ENCODE results near the gene PPP1R7. TPM values are rescaled to one million over a fixed set of nuclear protein-coding genes. Genes with fewer than 3 reads are reported as not detected.

PPP1R7 gene
- total RNA-seq, 1 donor from 2014 or later: 55.5 TPM

DNA sequence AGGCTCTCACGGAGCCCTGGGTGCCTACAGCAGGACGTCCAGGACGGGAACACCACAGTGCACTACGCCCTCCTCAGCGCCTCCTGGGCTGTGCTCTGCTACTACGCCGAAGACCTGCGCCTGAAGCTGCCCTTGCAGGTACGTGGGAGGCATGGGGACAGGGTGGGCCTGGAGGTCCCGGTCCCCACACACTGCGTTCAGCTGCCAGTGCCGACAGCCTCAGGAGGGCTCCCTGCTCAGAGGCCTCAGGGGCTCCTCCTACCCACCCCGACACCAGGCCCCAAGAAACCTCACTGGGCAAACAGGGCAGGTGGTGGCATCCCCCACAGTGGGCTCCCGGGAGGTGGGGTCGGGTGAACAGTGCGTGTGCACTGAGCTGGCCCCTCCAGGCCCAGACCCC, 49.0 kb downstream of the PPP1R7 start:
- DNase-seq (ENCODE audit: extremely low spot score, unreplicated experiment): no peak
- H3K36me3 Mint-ChIP-seq (ENCODE audit: unreplicated experiment): no peaks in the 10 kb centered on the region
- no peaks in the 10 kb centered on the region for H3K27me3 Mint-ChIP-seq (ENCODE audit: unreplicated experiment)
- no peaks in the 10 kb centered on the region for H3K9me3 Mint-ChIP-seq (ENCODE audit: unreplicated experiment)
- H3K27ac Mint-ChIP-seq (ENCODE audit: unreplicated experiment): no peak overlapping the region
- TF ChIP-seq, protein P1, sequence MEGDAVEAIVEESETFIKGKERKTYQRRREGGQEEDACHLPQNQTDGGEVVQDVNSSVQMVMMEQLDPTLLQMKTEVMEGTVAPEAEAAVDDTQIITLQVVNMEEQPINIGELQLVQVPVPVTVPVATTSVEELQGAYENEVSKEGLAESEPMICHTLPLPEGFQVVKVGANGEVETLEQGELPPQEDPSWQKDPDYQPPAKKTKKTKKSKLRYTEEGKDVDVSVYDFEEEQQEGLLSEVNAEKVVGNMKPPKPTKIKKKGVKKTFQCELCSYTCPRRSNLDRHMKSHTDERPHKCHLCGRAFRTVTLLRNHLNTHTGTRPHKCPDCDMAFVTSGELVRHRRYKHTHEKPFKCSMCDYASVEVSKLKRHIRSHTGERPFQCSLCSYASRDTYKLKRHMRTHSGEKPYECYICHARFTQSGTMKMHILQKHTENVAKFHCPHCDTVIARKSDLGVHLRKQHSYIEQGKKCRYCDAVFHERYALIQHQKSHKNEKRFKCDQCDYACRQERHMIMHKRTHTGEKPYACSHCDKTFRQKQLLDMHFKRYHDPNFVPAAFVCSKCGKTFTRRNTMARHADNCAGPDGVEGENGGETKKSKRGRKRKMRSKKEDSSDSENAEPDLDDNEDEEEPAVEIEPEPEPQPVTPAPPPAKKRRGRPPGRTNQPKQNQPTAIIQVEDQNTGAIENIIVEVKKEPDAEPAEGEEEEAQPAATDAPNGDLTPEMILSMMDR (IDR thresholded peaks at IDR 0.05): no peak
- H3K4me1 Mint-ChIP-seq (ENCODE audit: unreplicated experiment): no peaks in the 10 kb centered on the region
- H3K4me3 Mint-ChIP-seq (ENCODE audit: unreplicated experiment): no peak overlapping the region

DNA sequence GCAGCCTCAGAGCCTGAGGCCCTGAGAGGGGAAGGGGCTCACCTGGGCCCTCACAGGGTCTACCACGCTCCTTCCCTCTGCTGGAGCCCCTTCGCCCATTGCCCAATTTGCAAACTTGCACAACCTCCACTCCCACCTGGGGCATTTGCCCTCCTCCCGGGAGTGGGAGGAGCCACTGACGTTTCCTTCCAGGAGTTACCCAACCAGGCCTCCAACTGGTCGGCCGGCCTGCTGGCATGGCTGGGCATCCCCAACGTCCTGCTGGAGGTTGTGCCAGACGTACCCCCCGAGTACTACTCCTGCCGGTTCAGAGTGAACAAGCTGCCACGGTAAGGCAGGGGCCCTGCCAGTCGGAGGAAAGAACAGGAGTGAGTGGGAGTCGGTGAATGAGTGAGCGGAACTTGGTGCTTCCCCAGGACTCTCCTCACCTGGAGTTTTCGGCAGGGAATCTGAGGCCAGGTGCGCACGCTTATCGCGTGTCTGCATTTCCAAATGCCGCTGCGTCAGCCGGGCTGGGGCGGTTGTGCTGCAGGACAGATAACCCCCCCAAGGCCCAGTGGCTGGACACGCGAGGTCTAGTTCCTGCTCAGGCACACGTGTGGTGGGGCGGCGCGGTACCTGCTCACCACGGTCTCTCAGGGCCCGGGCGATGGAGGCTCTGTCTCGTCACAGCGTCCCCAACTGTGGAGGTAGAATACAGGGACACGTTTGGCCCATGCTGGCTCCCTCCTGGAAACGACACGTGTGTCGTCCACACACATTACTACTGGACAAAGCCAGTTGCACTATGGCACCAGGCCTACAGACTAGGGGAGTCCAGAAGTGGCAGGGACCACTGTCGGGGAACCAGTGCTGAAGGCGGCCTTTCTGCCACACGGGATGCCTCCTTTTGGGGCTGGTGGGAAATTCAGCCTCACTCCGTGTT, 49.9 kb downstream of the PPP1R7 start:
- no peak for DNase-seq (ENCODE audit: extremely low spot score, unreplicated experiment)
- Mint-ChIP-seq H3K4me1 (ENCODE audit: unreplicated experiment) (no peaks in the 10 kb centered on the region), H3K36me3 (ENCODE audit: unreplicated experiment) (no peaks in the 10 kb centered on the region), H3K27ac (ENCODE audit: unreplicated experiment) (no peak overlapping the region), H3K4me3 (ENCODE audit: unreplicated experiment) (no peak overlapping the region), H3K9me3 (ENCODE audit: unreplicated experiment) (no peaks in the 10 kb centered on the region), H3K27me3 (ENCODE audit: unreplicated experiment) (no peaks in the 10 kb centered on the region)
- TF ChIP-seq, protein P1 (IDR thresholded peaks at IDR 0.05): no peak

DNA sequence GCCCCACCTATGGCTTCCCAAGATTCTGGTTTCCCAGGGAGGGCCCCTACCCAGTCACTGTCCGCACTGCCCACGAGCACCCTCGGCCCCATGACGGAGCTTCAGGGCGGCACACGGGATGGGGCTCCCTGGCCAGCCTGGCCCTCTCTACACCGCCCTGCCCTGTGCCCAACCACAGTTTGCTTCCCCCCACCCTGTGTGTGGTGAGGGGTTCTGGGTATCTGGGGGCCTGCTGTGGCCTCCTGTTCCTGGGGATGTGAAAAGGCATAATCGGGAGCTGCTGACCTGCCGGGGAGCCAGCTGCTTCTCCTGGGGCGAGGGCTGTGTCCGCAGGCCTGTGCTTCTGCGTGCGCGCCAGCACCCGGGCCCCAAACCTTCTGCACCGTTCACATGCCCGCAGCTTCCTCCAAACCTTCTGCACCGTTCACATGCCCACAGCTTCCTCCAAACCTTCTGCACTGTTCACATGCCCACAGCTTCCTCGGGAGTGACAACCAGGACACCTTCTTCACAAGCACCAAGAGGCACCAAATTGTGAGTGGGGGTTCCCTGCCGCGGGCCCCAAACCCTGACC, 50.6 kb downstream of the PPP1R7 start:
- no peaks in the 10 kb centered on the region for H3K9me3 Mint-ChIP-seq (ENCODE audit: unreplicated experiment)
- no peaks in the 10 kb centered on the region for H3K4me1 Mint-ChIP-seq (ENCODE audit: unreplicated experiment)
- DNase-seq (ENCODE audit: extremely low spot score, unreplicated experiment): no peak
- no peak overlapping the region for H3K4me3 Mint-ChIP-seq (ENCODE audit: unreplicated experiment)
- H3K36me3 Mint-ChIP-seq (ENCODE audit: unreplicated experiment): no peaks in the 10 kb centered on the region
- H3K27ac Mint-ChIP-seq (ENCODE audit: unreplicated experiment): no peak overlapping the region
- TF ChIP-seq, protein P1 (IDR thresholded peaks at IDR 0.05): no peak
- no peaks in the 10 kb centered on the region for H3K27me3 Mint-ChIP-seq (ENCODE audit: unreplicated experiment)

DNA sequence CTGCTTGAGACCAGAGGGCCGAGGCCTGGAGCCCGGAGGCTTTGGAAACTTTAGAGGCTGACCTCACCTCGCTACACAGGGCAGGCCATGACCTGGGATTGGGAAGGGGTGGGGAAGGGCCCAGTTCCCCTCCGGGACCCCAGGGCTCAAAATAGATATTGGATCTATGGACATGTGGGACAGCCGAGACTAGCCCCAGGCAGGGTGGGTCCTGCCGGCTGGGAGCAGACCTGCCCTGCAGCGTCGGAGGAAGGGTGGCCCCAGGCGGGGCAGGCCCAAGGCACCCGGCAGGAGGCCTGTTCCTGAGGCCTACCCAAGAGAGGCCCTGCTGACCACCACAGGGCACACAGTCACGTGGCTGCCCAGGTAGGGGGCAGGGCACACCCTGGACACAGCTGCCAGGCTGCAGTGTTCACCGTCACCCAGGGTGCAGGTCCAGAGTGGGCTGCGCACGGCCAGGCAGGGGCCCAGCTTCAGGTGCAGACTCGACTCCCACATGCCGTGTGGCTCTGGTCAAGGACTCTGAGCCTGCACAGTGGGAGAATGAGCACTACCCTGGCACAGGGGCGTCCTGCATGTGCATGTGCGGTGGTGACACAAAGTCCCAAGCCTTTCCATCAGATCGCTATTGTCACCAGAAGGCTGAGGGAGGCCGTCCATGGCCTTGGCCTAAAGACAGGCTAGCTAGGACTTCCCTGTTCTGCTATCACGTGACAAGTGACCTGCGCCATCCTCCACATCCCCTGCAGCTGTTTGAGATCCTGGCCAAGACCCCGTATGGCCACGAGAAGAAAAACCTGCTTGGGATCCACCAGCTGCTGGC, 51.4 kb downstream of the PPP1R7 start:
- Mint-ChIP-seq H3K4me1 (ENCODE audit: unreplicated experiment) (no peaks in the 10 kb centered on the region), H3K9me3 (ENCODE audit: unreplicated experiment) (no peaks in the 10 kb centered on the region), H3K36me3 (ENCODE audit: unreplicated experiment) (no peaks in the 10 kb centered on the region), H3K27ac (ENCODE audit: unreplicated experiment) (no peak overlapping the region), H3K4me3 (ENCODE audit: unreplicated experiment) (no peak overlapping the region), H3K27me3 (ENCODE audit: unreplicated experiment) (no peaks in the 10 kb centered on the region)
- TF ChIP-seq, protein P1 (IDR thresholded peaks at IDR 0.05): no peak
- DNase-seq (ENCODE audit: extremely low spot score, unreplicated experiment): no peak

DNA sequence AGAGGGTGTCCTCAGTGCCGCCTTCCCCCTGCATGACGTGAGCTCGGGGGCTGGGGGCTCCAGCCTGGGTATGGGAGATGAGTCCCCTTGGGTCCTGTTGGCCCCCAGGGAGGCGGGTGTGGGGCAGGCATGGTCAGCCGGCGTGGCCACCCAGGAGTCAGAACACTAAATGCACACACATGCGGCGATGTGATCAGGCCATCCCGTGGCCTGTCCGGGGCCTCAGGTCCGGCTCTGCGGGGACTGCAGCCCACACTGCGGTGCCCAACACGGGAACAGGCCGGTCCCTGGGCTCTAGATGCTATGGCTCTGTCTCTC, 52.0 kb downstream of the PPP1R7 start:
- TF ChIP-seq, protein P1 (IDR thresholded peaks at IDR 0.05): no peak
- H3K27me3 Mint-ChIP-seq (ENCODE audit: unreplicated experiment): no peaks in the 10 kb centered on the region
- H3K4me3 Mint-ChIP-seq (ENCODE audit: unreplicated experiment): no peak overlapping the region
- no peaks in the 10 kb centered on the region for H3K36me3 Mint-ChIP-seq (ENCODE audit: unreplicated experiment)
- H3K9me3 Mint-ChIP-seq (ENCODE audit: unreplicated experiment): no peaks in the 10 kb centered on the region
- no peak for DNase-seq (ENCODE audit: extremely low spot score, unreplicated experiment)
- no peak overlapping the region for H3K27ac Mint-ChIP-seq (ENCODE audit: unreplicated experiment)
- no peaks in the 10 kb centered on the region for H3K4me1 Mint-ChIP-seq (ENCODE audit: unreplicated experiment)

All from osteocyte (in vitro differentiated cells).